Stomach (tissue), 4 donors: ENCODE data around the gene AKT2.

Source experiments
- CTCF ChIP-seq, 7 experiments: fragments of 450-650 bp in 4 of 7; fragments of 200-600 bp in 3 of 7; sonication (generic) in 3 of 7; IDR thresholded peaks; one replicate each; pipeline ENCODE4 v1.5.1; 2016 to 2019; ENCODE audit warnings: antibody characterized with exemption in 7 of 7, control low read depth in 2 of 7, mild to moderate bottlenecking in 1 of 7
- EP300 ChIP-seq: sonication (generic); formaldehyde crosslinking; IDR thresholded peaks from one replicate; pipeline ENCODE4 v1.6.1; 2017; ENCODE audit warnings: antibody characterized with exemption
- POLR2A ChIP-seq, 4 donors: fragments of 450-650 bp; IDR thresholded peaks; one replicate each; pipeline ENCODE4 v1.6.1; 2016; ENCODE audit warnings: antibody characterized with exemption in 4 of 4, control low read depth in 2 of 4, mild to moderate bottlenecking in 1 of 4, moderate library complexity in 1 of 4
- POLR2AphosphoS5 ChIP-seq, 3 donors: sonication (generic); formaldehyde crosslinking; IDR thresholded peaks; one replicate each; pipeline ENCODE4 v1.6.1; 2016; ENCODE audit warnings: antibody characterized with exemption in 3 of 3

- TF ChIP-seq POLR2A (IDR thresholded peaks at IDR 0.05) (no peak), CTCF (IDR thresholded peaks at IDR 0.05) (no peak), EP300 (no peak), POLR2AphosphoS5 (IDR thresholded peaks at IDR 0.05) (no peak)
Observed at GRCh38 chr19:40184273-40184672, 100.9 kb downstream of the AKT2 start.
